ENCODE measurements around the gene FUBP3. TPM values are rescaled to one million over a fixed set of nuclear protein-coding genes. Genes with fewer than 3 reads are reported as not detected.
"Not testable (repeated sequence)": the region's sequence is repeated elsewhere in the genome, so short reads cannot be mapped to it uniquely, and the experiment has no call there.

Gene FUBP3
- total RNA-seq, 1 donor from 2014 or later, result 53.8 TPM

DNA sequence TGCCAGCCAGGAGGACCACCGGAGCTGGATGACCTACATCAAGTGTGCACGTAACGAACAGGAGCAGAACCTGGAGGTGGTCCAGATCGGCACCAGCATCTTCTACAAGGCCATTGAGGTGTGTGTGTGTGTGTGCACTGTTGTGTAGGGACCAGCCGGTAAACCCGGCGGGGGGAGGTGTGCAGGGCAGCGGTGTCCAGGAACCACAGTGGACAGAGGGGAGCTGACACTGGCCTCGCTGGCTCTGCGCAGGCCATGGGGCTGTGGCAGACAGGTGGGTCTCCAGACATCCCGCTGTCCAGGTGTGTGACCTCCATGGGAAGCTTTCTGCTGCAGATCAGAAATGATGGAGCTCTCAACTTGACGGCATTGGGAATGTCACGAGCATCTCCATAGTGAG, 88.8 kb downstream of the FUBP3 start:
- DNase-seq (ENCODE audit: low spot score) (no peak), ATAC-seq (no peak)
- intact Hi-C loops (cut with DNase I), result loop anchor here (1.0 kb wide), 1 partner anchor 41 kb away; no protein-coding TSS in a partner anchor

DNA sequence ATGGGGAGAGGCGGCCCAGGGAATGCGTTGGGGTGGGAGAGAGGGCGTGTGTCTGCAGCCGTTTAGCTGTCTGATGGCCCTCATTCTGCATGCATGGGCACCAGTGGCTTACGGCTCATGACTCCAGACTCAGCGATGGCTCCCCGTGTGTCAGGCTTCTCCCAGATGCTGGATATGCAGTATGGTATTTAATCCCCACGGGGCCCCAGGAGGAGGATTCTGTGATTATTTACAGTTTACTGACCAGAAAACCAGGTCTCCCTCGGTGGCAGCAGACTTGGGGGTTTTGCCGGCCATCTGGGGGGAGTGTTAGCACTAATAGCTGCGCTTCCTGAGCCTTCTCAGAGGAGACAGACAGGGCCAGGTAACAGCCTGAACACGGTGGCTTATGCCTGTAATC, 89.3 kb downstream of the FUBP3 start:
- ATAC-seq, result no peak
- intact Hi-C loops (cut with DNase I), result loop anchor here (1.0 kb wide), 1 partner anchor 41 kb away; no protein-coding TSS in a partner anchor
- no peak for DNase-seq (ENCODE audit: low spot score)

DNA sequence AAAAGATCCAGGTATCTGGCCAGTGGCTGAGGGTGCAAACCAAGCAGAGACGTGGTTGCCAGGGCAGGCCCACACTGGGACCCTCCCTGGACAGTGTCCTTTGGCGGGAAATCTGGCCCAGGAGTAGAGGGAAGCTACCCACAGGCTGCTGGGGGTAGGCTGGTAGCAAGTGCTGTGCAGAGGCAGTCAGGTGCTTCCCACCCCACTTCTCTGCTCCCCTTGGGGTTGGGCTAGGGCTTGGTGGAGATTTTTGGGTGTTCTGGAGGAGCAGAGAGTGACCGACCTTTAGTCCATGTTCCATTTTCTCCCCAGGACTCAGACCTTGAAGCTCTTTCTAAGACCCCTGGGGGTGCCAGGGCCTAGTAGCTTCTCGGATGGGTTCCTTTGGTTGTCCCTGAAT, 90.6 kb downstream of the FUBP3 start:
- intact Hi-C loops (cut with DNase I), result no loop called here
- ATAC-seq, result no peak
- DNase-seq (ENCODE audit: low spot score), result no peak

DNA sequence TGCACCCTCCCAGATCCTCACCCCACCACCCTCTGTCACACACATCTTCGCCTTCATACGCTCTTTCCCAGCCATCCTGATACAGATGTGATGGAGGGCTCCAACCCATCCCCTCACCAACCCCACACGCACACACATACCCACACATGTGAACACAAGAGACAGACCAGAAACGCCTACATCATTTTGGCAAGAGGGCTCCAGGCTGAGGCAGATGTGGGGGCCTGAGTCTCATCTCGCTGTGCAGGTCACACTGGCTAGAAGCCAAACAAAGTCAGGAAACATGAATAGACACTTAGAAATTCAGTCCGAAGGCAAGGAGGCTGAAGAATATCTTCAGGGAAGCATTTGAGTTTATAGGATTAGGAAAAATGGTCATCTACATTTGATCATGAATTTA, 91.3 kb downstream of the FUBP3 start:
- intact Hi-C loops (cut with DNase I), result no loop called here
- DNase-seq (ENCODE audit: low spot score) (no peak), ATAC-seq (no peak)

DNA sequence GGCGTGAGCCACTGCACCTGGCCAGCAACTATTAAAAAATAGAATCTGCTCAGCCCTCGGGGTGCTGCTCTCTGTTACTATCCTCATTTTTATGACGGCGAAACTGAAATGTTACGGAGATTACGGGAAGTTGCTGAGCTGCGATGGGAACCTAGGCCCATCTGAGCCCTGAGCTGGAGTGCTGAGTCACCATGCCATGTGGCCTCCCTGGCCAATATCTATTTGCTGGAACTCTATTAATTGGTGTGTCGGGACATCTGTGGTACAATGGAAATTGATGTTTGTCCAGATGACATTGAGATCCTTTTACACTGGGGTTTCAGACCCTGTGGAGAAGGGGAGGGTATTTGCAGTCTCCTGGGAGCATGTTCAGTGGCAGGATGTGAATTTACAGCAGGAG, 93.1 kb downstream of the FUBP3 start:
- DNase-seq (ENCODE audit: low spot score) (no peak), ATAC-seq (no peak)
- intact Hi-C loops (cut with DNase I), result no loop called here

DNA sequence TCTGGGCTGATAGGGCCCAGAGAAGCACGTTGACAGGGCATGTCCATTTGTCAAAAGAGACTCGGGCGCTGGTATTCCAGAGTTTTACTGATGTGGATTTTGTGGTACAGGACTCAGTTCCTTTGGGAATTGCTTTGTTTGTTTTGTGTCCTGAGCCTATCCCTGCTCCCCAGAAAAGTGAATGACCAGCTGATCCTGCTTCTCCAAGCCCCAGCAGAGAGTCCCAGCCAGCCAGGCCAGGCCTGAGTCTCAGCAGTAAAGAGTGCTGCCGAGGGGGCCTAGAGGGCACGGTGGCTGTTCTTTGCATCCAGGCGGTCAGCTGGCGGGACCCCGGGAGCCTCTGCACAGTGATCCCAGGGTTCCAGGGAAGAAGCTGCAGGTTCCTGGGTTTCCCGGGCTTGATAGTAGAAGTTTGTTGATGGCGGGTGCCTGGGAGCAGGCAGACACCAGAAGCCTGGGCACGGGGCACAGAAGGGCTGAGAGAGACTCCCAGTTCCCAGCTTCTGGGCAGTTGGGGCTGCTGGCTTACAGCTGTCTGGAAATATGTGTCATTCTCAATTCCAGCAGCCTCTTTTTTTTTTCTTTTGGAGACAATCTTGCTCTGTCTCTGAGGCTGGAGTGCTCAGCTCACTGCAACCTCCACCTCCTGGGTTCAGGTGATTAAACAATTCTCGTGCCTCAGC, 93.7 kb downstream of the FUBP3 start:
- no peak for DNase-seq (ENCODE audit: low spot score)
- intact Hi-C loops (cut with DNase I), result no loop called here
- ATAC-seq, result no peak

DNA sequence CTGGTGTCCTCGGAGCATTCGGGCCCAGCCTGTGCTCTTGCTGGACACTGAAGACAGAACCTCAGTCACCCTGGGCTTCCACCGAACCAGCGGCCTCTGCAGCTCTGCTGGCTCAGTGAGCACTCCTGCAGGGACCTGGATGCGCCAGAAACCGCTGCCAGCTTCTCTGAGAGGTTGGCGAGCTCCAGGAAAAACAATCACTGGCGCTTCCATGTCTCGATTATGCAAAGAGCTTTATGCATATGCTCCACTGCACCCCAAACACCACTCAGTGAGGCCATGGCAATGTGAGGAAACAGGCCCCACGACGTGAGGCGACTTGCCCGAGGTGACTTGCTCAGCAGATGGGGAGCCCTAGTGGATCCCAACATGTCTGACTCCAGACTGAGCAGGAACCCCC, 96.0 kb downstream of the FUBP3 start:
- no peak for DNase-seq (ENCODE audit: low spot score)
- no peak for ATAC-seq
- intact Hi-C loops (cut with DNase I), result no loop called here

DNA sequence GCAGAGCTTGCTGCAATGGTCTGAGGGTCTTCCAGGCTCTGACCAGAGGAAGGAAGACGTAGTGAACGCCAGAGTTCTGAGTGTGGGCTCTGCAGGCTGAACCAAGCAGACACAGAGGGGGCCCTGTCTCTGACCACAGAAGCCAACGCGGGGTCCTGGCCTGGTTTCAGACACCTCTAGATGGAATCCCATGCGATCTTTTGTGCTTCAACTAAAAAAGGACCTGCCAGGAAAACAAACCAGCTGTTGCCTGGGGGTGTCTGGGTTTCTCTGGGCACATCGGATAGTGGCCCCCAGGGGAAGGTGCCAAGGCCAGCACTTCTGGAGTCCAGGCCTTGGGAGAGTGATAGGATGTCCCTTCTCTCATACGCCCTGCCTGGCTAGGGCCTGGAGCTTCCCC, 97.9 kb downstream of the FUBP3 start:
- intact Hi-C loops (cut with DNase I), result no loop called here
- DNase-seq (ENCODE audit: low spot score) (no peak), ATAC-seq (no peak)

DNA sequence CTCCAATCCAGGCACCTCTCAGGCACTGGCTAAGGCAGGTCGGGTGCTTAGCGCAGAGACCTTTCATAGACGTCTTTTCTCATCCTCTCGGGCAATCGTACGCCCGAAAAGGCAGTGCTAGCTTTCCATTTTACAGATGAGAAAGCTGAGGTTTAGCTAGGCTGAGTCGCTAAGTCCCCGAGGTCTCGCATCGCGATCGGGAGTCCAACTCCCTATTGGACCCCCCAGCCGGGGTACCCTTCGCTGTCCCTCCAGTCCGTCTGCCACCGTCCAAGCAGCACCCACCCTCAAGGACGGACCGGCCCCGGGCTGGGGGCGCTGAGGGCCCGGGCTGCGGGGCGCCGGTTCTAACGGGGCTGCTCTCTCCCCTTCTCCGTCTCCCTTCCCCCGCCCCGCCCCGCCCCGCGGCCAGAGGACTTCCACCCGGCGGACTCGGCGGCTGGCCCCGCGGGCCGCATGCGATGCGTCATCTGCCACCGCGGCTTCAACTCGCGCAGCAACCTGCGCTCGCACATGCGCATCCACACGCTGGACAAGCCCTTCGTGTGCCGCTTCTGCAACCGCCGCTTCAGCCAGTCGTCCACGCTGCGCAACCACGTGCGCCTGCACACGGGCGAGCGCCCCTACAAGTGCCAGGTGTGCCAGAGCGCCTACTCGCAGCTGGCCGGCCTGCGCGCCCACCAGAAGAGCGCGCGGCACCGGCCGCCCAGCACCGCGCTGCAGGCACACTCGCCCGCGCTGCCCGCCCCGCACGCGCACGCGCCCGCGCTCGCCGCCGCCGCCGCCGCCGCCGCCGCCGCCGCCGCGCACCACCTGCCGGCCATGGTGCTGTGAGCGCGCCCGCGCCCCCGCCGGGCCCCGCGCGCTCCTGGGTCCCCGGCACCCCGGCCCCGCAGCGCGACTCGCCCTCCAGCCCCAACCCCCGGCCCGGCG, 101.7 kb downstream of the FUBP3 start:
- intact Hi-C loops (cut with DNase I), result no loop called here
- peak; percentile 79 for DNase-seq (ENCODE audit: low spot score)
- peak; percentile 38 for ATAC-seq

DNA sequence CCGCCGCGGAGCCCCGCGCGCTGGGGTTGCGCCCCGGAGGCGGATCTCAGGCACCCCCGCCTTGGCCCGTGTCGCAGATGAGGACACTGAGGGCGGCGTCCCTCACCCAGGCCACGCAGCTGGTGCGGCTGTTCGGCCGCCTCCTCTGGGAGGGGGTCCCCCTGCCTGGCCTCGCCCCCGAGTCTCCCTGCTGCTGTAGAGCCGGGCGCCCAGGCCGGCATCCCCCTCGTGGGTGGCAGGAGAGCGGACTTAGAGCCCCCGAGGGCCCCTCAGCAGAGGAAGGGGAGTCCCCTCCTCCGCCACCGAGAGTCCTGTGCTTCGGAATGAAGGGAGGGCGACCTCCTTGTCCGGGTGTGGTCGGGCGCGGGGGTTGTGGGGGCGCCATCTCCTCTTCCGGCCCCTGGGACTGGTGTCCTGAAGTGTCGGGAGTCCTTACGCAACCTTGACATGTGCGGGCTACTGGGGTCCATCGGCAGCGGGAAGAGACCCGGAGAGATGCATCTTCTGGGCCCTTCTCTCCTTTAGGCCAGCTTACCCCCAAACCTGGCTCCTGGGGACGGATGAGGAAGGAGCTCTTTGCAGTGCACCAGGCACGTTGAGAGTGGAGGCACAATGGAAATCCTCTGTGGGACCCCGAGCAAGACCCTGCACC, 102.5 kb downstream of the FUBP3 start:
- DNase-seq (ENCODE audit: low spot score) (no peak), ATAC-seq (peak; percentile 39)
- intact Hi-C loops (cut with DNase I), result loop anchor here (2.0 kb wide), 1 partner anchor 221 kb away; no protein-coding TSS in a partner anchor

DNA sequence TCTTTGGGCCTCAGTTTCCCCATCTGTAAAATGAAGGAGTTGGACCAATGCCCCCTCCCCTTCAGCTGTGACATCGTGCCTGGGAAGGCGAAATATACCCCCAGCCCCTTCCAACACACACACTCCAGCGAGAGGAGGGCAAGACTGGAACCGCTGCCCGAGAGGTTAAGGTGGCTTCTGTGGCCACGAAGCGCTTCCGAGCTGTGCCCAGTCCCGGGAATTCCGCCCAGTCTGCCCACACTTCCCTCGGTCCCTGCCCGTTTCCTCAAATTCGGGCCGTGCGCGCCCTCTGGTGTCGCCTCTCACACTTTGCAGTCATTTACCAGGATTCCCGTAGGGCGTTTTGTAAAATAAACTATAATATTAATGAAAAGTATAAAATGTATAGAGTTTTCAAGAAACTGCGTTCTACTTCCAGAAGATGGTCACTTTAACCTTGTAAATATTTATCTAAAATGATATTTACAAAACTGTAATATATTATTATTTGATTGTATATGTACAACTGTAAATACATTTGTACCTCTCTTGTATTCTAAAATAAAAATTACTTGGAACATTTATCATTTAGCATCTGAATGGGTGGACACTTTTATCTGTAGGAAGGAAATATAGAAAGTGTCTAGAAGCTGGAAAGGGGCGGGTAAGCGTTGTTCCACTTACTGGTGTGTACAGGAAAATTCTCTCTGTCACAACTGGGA, 103.2 kb downstream of the FUBP3 start:
- ATAC-seq (peak; percentile 78), DNase-seq (ENCODE audit: low spot score) (peak; percentile 85)
- intact Hi-C loops (cut with DNase I), result loop anchor here (2.0 kb wide), 1 partner anchor 222 kb away; no protein-coding TSS in a partner anchor

DNA sequence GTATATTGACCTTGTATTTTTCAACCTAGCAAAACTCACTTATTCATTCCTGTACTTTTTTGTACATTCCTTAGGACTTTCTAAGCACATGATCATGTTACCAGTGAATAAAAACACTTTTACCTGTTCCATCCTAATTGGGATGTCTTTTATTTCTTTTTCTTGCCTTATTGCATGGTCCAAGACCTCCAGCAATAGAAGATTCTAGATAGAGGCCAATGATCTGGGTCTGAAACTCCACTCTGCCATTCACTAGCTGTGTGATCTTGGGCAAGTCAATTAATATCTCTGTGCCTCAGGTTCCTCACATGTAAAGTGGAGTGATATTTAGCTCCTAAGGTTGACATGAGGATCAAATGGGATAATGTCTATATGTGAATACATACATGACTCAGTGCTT, 105.7 kb downstream of the FUBP3 start:
- intact Hi-C loops (cut with DNase I), result no loop called here
- DNase-seq (ENCODE audit: low spot score), result no peak

DNA sequence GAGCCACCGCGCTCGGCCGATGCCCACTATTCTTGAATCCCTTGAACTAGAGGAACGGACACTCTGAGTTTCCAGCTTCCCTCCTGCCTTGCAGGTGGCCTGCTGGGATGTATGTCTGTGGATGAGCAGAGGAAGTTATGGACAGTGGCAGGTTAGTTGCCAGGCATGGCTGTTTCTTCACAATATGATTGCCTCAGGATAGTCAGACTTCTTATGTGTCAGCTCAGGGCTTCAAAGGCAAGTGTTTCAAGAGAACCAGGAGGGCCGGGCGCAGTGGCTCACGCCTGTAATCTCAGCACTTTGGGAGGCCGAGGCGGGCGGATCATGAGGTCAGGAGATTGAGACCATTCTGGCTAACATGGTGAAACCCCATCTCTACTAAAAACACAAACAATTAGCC, 106.6 kb downstream of the FUBP3 start:
- intact Hi-C loops (cut with DNase I); DNase-seq (ENCODE audit: low spot score); ATAC-seq: not testable (repeated sequence)

More for the DNA sequence above, 105.7 kb downstream of the FUBP3 start:
- no peak for ATAC-seq

DNA sequence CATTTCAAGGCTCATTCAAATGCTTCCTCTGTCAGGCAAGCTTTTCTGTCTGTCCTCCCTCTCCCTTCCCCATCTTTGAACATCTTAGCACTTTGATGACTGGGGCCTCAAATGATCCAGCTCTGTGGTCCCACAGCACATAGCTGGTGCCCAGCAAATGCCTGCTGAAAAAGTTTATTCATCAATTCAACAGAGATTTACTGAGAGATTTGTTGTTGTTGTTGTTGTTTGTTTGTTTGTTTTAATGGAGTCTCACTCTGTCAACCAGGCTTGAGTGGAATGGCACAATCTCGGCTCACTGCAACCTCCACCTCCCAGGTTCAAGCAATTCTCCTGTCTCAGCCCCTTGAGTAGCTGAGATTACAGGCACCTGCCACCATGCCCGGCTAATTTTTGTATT, 108.2 kb downstream of the FUBP3 start:
- ATAC-seq, result no peak
- DNase-seq (ENCODE audit: low spot score), result no peak
- intact Hi-C loops (cut with DNase I), result no loop called here

Small RNA genes within 50 kb of the gene (microRNA-seq; reads per million reads assigned to microRNA genes)
- gene MIR6856, result not detected

Other genes starting within 250 kb of the FUBP3 start
- gene ASS1, start 134.6 kb upstream of the FUBP3 start, total RNA-seq, result 73.1 TPM
- not detected for gene PRDM12, start 85.0 kb downstream of the FUBP3 start, total RNA-seq
- gene EXOSC2, start 114.2 kb downstream of the FUBP3 start, total RNA-seq, result 27.2 TPM

Measured in sciatic nerve (tissue), 2 donors.